Activated CD8-positive, alpha-beta memory T cell treated with anti-CD3 and anti-CD28 coated beads, Interleukin-2, amount 50 U/mL, for 24 hours (primary cell): Measurements from ENCODE around the gene GDI2.
"Not testable (repeated sequence)": the region's sequence is repeated elsewhere in the genome, so short reads cannot be mapped to it uniquely, and the experiment has no call there.

Experiments
- DNase-seq: peaks from one replicate; pipeline ENCODE4 v3.0.0-alpha.2; 2020; ENCODE audit errors: extremely low read depth

Gene GDI2

DNA sequence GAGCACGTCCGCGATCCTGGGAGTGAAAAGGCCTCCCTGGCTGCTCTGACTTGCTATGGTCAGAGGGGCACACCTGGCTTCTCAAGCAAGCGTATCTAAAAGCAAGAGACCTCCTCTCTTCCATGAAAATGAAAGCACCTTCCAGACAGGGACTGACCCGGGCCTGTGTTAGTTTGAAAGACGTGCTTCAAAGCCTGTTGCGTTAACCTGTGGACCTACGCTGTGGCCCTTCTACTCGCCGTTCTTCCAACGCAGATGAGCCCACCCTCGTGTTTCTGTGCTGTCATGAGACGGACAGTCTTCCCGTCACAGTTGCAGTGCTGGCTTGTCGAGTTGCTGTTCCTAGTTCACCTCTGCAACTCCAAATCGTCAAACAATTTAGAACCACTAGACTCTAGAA, 15.5 kb upstream of the GDI2 start:
- no peak for DNase-seq

DNA sequence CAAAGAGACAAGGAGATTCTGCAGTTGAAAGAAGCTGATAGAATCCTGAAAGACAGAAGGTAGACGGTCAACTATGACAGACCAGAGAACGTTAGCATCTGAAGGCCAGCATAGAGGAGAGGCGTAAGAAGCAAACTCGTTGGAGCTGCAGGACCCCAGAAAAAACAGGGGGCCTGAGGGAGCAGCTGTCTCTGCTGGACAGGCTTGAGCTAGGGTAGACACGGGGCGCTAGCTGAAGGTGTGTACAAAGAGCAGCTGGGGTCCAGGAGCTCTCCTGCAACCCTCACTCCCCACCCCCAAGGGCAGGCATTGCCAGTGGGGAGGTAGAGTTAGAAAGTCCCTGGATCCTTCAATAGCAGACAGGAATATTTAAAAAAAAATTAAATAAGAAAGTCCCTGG, 14.6 kb upstream of the GDI2 start:
- DNase-seq: no peak

DNA sequence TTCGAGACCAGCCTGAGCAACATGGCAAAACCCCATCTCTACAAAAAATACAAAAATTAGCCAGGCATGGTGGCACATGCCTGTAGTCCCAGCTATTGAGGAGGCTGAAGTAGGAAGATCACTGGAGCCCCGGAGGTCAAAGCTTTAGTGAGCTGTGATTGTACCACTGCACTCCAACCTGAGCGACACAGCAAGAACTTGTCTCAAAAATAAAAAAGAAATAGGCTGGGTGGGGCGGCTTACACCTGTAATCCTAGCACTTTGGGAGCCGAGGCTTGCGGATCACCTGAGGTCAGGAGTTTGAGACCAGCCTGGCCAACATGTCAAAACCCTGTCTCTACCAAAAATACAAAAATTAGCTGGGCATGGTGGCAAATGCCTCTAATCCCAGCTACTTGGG, 13.3 kb upstream of the GDI2 start:
- not testable (repeated sequence) for DNase-seq

DNA sequence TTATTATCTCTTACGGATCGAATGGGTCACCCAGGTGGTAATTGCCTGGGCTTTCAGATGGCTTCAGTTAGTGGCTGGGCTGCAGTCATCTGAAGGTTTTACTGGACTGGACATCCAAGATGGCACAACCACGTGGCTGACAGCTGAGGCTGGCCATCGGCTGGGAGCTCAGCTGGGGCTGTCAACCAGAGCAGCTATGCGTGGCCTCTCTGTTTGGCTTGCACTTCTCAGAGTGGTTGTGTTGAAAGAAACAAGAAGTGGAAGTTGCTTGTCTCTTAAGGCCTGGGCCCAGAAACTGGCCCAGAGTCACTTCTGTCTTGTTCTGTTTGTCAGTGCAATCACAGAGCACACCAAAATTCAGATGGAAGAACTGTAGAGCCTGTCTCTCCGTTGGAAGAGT, 5.7 kb upstream of the GDI2 start:
- DNase-seq: no peak

DNA sequence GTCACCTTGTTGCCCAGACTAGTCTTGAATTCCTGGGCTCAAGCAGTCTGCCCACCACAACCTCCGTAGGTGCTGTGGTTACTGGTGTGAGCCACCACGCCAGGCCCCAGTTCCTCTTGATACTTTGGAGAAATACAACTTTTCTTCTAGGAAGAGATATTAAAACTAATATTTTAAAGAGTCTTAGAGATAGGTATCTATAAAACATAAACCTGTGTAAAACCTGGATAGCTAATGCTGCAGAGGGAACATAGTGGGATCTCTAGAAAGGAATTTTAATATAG, 4.8 kb upstream of the GDI2 start:
- no peak for DNase-seq

DNA sequence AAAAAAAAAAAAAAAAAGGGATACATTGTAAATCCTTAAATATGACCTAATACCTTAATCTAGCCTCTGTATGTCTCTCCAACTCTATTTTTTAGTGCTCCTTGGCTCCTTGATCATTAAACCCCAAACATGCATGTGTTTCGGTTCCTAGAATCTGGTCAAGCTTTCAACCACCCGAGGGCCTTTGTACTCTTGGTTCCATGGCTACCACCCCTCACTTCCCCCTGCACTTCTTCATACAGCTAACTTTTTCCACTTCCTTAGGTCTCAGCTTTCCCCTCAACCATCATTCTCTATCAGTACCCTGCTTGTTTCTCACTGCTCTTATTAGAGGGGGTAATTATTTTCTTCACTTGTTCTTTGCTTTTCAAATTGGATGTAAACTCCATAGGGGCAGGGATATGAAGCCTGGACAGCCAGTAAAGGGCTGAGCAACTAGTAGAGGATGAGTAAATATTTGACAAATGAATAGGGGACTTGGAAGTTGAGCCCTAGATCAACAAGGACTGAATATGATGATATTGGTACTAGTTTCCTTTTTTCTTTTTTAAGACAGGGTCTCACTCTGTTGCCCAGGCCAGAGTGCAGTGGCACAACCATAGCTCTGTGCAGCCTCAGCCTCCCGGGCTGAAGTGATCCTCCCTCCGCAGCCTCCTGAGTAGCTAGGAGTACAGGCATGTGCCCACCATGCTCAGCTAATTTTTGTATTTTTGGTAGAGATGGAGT, 4.3 kb upstream of the GDI2 start:
- DNase-seq: no peak

DNA sequence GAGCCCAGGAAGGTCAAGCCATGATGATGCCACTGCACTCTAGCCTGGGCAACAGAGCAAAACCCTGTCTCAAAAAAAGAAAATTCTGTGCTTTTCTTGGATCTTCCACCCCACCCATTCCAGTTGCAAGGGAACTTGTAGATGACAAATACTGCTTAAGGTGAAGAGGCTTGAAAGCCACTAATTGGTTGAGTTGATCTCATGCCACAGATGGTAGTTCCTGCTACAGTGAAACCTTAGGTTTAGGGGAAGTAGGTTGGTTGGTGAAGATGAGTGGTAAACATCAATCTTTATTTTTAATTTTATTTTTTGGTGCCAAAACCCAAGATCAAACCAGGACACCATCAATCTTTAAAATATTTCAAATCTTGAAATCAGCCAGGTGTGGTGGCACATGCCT, 2.9 kb upstream of the GDI2 start:
- DNase-seq: no peak

- DNase-seq: no peak
Observed at GRCh38 chr10:5814110-5815107, 1.2 kb upstream of the GDI2 start.

DNA sequence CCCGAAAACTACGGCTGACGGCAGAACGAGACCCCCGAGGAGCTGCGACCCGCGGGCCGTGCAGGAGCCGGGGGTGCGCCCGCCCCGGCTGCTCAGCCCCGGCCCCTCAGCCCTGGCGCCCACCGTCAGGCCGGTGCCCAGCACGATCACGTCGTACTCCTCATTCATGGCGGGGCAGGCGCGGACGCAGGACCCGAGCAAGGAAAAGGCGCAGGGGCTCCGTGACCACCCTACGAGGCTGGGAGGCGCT, 218 bp downstream of the GDI2 start:
- no peak for DNase-seq

GRCh38 chr10:5812283-5813090, 747 bp downstream of the GDI2 start:
- DNase-seq: no peak

DNA sequence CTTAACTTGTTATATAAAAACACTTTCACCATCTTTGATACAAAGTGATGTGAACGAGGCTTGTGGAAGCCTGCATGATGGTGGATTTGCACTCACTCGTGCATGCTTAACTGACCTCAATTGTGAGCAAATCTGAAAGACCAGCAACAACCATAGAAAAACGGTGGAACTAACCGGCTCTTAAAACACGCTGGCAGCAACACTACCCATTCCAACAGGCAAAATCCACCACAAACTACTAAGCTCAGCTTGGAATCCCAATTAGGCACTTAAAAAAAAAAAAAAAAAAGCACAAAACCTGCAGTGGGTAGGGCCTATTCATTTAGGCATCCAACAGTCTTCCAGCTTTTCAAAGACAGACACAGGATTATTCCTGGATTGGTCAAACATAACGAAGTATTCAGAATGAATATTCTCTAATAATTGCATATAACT, 1.8 kb downstream of the GDI2 start:
- DNase-seq: no peak

- DNase-seq: no peak
Observed at GRCh38 chr10:5810225-5810624, 3.0 kb downstream of the GDI2 start.

DNA sequence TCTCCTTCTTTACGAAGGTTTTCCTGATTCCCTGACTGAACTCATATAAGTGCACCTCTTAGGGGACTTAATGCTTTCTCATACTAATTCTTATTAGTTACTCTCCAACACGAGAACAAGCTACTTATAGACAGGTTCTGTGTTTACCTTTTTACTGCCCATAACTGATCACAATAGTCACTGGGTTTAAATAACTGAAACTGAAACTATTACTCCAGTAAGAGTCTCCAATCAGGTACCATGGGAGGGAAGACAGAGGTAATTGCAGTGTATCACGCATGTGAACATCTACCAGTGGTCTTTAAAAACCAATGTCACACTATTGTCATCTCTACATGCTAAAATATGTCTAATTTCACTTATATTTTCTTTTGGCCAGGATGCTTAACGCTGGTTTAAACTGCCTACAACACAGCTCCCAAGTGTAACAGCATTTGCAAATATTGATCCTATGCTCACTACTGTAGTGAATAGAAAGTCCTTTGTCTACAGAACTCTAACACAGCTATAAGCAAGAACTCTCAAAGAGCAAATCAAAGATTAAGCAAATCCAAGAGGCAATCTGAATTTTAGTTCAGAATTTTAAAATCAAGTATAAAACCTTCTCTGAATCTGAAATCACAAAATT, 3.6 kb downstream of the GDI2 start:
- no peak for DNase-seq

DNA sequence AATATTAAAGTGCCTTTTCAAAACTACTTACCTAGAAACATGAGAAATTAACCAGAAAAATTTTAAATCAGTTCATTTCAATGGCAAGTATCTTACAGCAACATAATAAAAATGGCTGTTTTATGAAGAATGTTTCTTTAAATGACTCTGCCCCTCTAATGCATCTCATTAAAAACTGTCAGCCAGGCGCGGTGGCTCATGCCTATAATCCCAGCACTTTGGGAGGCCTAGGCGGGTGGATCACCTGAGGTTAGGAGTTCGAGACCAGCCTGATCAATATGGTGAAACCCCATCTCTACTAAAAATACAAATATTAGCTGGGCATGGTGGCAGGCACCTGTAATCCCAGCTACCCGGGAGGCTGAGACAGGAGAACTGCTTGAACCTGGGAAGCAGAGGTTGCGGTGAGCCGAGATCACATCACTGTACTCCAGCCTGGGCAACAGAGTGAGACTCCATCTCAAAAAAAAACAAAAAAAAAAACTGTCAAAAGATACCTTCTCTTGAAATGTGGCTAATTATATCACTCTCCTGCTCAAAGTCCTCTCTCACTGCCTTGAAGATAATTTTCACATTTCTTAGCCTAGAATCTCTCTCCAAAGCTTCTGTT, 4.3 kb downstream of the GDI2 start:
- DNase-seq: not testable (repeated sequence)

DNA sequence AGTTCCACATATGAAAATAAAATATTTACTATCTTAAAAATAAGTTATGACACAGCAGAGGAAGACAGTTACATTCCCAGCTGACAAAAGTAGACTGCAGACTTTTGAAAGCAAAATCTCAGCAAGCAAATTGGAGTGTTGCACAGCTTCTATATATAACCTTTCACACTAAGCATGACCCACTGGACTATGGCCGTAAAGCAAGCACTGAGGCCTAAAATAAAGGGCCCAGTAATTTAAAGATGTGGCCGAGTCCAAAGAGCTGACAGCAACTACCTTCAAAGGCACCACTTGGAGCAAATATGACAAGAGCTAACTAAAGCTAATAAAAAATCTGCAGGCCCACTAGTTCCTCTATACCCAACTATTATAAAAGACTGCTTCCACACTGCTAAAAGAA, 6.5 kb downstream of the GDI2 start:
- DNase-seq: no peak

DNA sequence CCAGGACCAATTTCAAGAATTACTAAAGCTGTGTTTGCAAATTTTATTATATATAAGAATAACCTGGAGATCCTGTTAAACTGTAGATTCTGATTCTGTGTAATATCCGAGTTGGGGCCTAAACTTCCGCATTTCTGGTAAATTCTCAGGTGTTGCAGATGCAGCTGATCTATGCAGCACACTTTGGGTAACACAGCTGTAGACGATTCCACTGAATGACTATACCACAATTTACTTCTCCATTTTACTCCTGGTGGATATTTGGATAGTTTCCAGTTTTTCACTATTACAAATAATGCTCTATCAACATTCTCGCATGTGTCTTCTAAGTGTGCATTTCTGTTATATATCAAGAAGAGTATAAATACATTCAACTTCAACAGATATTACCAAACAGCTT, 7.5 kb downstream of the GDI2 start:
- no peak for DNase-seq

DNA sequence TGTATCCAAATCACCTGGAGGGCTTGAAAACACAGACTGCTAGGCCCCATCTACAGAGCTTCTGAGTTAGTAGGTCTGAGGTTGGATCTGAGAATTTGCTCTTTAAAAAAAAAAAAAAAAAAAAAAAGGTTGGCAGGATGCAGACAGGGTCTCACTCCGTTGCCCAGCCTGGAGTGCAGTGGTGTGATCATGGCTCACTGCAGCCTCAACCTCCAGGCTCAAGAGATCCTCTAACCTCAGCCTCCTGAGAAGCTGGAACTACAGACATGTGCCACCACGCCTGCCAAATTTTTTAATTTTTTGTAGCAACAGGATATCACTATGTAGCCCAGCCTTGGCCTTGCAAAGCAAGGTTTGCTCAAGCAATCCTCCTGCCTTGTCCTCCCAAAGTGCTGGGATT, 8.0 kb downstream of the GDI2 start:
- DNase-seq: no peak

DNA sequence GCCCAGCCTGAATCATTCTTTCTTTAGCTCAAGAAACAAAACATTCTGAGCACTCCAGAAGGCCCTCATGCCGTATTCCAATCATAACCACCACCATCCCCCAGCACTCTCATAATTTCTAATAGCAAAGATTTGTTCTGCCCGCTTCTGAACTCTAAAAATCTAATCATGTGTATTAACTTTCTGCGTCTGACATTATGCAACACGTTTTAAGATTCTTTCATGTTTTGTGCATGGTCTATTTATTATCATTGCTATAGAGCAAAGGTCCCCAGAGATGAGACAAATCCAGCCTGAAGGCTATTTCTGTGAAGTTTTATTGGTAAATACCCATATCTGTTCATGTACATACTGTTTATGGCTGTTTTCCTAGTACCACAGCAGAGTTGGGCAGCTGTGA, 8.8 kb downstream of the GDI2 start:
- DNase-seq: no peak

GRCh38 chr10:5800782-5801181, 12.5 kb downstream of the GDI2 start:
- DNase-seq: no peak

- no peak for DNase-seq
Observed at GRCh38 chr10:5794236-5794635, 19.0 kb downstream of the GDI2 start.

DNA sequence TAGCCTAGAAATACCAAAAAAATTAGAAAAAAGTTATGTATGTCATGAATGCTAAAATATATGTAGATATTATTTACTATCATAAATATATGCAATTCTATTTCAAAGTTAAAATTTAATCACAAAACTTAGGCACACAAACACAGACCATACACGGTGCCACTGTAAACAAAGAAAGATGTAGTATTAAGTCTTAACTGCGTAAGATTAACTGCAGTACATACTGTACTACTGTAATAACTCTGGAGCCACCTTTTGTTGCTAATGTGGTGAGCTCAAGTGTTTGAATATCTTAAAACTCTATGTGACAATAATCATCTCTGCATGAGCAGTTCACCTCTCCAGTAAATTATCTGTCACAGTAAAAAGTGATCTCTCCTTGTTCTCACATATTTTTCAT, 23.6 kb downstream of the GDI2 start:
- no peak for DNase-seq

DNA sequence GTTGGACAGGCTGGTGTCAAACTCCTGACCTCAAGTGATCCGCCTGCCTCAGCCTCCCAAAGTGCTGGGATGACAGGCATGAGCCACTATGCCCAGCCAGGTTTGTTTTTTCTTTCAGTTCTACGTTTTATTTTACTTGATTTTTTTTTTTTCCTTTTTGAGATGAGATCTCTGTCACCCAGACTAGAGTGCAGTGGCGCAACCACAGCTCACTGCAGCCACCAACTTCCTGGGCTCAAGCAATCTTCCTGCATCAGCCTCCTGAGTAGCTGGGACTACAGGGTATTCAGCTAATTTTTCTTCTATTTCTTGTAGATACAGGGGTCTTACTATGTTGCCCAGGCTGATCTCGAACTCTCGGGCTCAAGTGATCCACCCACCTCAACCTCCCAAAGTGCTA, 24.3 kb downstream of the GDI2 start:
- no peak for DNase-seq
